Stomach (tissue), 4 donors: ENCODE data around the gene SEMA4D.
"Not testable (repeated sequence)": the region's sequence is repeated elsewhere in the genome, so short reads cannot be mapped to it uniquely, and the experiment has no call there.

ENCODE experiments used
- CTCF ChIP-seq, 7 experiments: fragments of 450-650 bp in 4 of 7; fragments of 200-600 bp in 3 of 7; sonication (generic) in 3 of 7; IDR thresholded peaks; one replicate each; pipeline ENCODE4 v1.5.1; 2016 to 2019; ENCODE audit warnings: antibody characterized with exemption in 7 of 7, control low read depth in 2 of 7, mild to moderate bottlenecking in 1 of 7
- POLR2A ChIP-seq, 4 donors: fragments of 450-650 bp; IDR thresholded peaks; one replicate each; pipeline ENCODE4 v1.6.1; 2016; ENCODE audit warnings: antibody characterized with exemption in 4 of 4, control low read depth in 2 of 4, mild to moderate bottlenecking in 1 of 4, moderate library complexity in 1 of 4

- not testable (repeated sequence) for TF ChIP-seq CTCF, POLR2A (IDR thresholded peaks at IDR 0.05)
Measured at GRCh38 chr9:89371791-89372190, 126.1 kb downstream of the SEMA4D start.
